GM12891 (cell line): ENCODE data around the gene RPL9.

Source experiments
- DNase-seq: peaks from one replicate; pipeline ENCODE4 v3.0.0; 2011; ENCODE audit warnings: low spot score; ENCODE audit not compliant: insufficient read length
- FAIRE-seq: peaks from 2 replicates; lab custom pipeline; 2011; peaks lifted over from hg19 to GRCh38; lab: Jason Lieb, UNC
- PAX5 ChIP-seq: IDR thresholded peaks from 2 replicates; pipeline ENCODE4 v1.6.1; 2011; ENCODE audit warnings: low read length, moderate library complexity, mild to moderate bottlenecking; ENCODE audit not compliant: insufficient read depth, severe bottlenecking
- POLR2A ChIP-seq: IDR thresholded peaks from 2 replicates; pipeline ENCODE4 v1.6.1; 2011; ENCODE audit warnings: low read depth, low read length, control low read depth
- POLR2AphosphoS5 ChIP-seq: IDR thresholded peaks from 2 replicates; pipeline ENCODE4 v1.6.1; 2011; ENCODE audit warnings: low read depth, low read length, control low read depth
- POU2F2 ChIP-seq: IDR thresholded peaks from 2 replicates; pipeline ENCODE4 v1.6.1; 2011; ENCODE audit warnings: low read depth, mild to moderate bottlenecking, control low read depth, low read length, moderate library complexity
- SPI1 ChIP-seq: IDR thresholded peaks from 2 replicates; pipeline ENCODE4 v1.6.1; 2011; ENCODE audit warnings: low read depth, low read length, control low read depth
- TAF1 ChIP-seq: IDR thresholded peaks from 2 replicates; pipeline ENCODE4 v1.6.1; 2011; ENCODE audit warnings: low read depth, low read length, control low read depth

Gene RPL9

GRCh38 chr4:39452153-39452859, 6.4 kb downstream of the RPL9 start:
- no peak for DNase-seq
- FAIRE-seq = no peak
- no peak for TF ChIP-seq POU2F2
- peak; percentile 20; the same call in 1 of the 2 replicates for TF ChIP-seq POLR2A
- no peak for TF ChIP-seq PAX5
- TF ChIP-seq POLR2AphosphoS5 = no peak
- no peak for TF ChIP-seq SPI1
- no peak for TF ChIP-seq TAF1

- TF ChIP-seq TAF1 = no peak
- TF ChIP-seq PAX5 = no peak
- no peak for TF ChIP-seq SPI1
- peak; percentile 47; the same call in 1 of the 2 replicates for TF ChIP-seq POU2F2
- TF ChIP-seq POLR2AphosphoS5 = peak; percentile 63
- peak; percentile 60 for TF ChIP-seq POLR2A
- DNase-seq = no peak
- no peak for FAIRE-seq
Measured at GRCh38 chr4:39451423-39452023, 7.2 kb downstream of the RPL9 start.

GRCh38 chr4:39450618-39451017, 8.1 kb downstream of the RPL9 start:
- TF ChIP-seq SPI1 (no peak), POLR2A (no peak), PAX5 (no peak), TAF1 (no peak), POLR2AphosphoS5 (no peak), POU2F2 (no peak)
- FAIRE-seq (no peak), DNase-seq (no peak)

GRCh38 chr4:39446842-39447573, 11.7 kb downstream of the RPL9 start:
- DNase-seq (peak; percentile 56), FAIRE-seq (peak; percentile 74)
- TF ChIP-seq POLR2A (peak; percentile 23; the same call in 1 of the 2 replicates), TAF1 (no peak), POU2F2 (0 out of 2 replicates have a peak, but pooled peaks have one; percentile 45), POLR2AphosphoS5 (no peak), SPI1 (no peak), PAX5 (no peak)

GRCh38 chr4:39446483-39446841, 12.3 kb downstream of the RPL9 start:
- FAIRE-seq (no peak), DNase-seq (no peak)
- no peak for TF ChIP-seq PAX5

GRCh38 chr4:39442998-39443397, 15.7 kb downstream of the RPL9 start:
- TF ChIP-seq POLR2A = no peak
- TF ChIP-seq SPI1 = no peak
- TF ChIP-seq TAF1 = no peak
- TF ChIP-seq POU2F2 = no peak
- TF ChIP-seq PAX5 = no peak
- no peak for TF ChIP-seq POLR2AphosphoS5
- DNase-seq (no peak), FAIRE-seq (no peak)

GRCh38 chr4:39441593-39441992, 17.1 kb downstream of the RPL9 start:
- no peak for TF ChIP-seq PAX5
- no peak for TF ChIP-seq POLR2A
- TF ChIP-seq POU2F2 = no peak
- TF ChIP-seq POLR2AphosphoS5 = no peak
- TF ChIP-seq TAF1 = no peak
- no peak for TF ChIP-seq SPI1
- FAIRE-seq = no peak

GRCh38 chr4:39435659-39436563, 22.8 kb downstream of the RPL9 start:
- FAIRE-seq = no peak
- DNase-seq = no peak
- TF ChIP-seq POLR2A = no peak
- no peak for TF ChIP-seq POLR2AphosphoS5
- no peak for TF ChIP-seq POU2F2
- TF ChIP-seq TAF1 = no peak
- no peak for TF ChIP-seq PAX5
- TF ChIP-seq SPI1 = no peak

More at GRCh38 chr4:39441593-39441992, 17.1 kb downstream of the RPL9 start:
- no peak for DNase-seq

GRCh38 chr4:39433878-39434492, 24.7 kb downstream of the RPL9 start:
- DNase-seq (no peak), FAIRE-seq (no peak)
- no peak for TF ChIP-seq POU2F2
- TF ChIP-seq POLR2AphosphoS5 = no peak
- TF ChIP-seq SPI1 = no peak
- no peak for TF ChIP-seq TAF1
- TF ChIP-seq PAX5 = no peak
- TF ChIP-seq POLR2A = no peak
